ENCODE data around the gene CLEC19A.

DNA sequence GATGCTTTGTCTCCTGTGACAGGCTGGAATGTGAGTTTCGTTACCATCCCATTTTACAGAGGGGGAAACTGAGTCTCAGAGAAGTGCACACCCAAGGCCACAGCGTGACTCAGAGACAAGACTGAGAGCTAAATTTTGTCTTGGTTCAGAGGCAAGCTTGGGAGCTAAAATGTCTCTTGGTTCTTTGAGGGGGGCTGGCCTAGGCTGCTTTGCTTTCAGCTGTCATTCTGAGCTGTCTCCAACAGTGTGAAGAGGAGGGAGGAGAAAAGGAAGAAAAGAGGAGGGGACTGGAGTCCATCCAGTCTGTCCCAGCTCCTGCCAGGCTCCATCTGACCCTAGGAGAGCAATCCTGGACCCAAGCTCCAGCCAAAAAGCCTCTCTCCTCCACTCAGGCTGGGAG lies at the start of gene CLEC19A:
- TF ChIP-seq, protein P1, sequence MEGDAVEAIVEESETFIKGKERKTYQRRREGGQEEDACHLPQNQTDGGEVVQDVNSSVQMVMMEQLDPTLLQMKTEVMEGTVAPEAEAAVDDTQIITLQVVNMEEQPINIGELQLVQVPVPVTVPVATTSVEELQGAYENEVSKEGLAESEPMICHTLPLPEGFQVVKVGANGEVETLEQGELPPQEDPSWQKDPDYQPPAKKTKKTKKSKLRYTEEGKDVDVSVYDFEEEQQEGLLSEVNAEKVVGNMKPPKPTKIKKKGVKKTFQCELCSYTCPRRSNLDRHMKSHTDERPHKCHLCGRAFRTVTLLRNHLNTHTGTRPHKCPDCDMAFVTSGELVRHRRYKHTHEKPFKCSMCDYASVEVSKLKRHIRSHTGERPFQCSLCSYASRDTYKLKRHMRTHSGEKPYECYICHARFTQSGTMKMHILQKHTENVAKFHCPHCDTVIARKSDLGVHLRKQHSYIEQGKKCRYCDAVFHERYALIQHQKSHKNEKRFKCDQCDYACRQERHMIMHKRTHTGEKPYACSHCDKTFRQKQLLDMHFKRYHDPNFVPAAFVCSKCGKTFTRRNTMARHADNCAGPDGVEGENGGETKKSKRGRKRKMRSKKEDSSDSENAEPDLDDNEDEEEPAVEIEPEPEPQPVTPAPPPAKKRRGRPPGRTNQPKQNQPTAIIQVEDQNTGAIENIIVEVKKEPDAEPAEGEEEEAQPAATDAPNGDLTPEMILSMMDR (IDR thresholded peaks at IDR 0.05) = no peak
- no peak for TF ChIP-seq POLR2A (IDR thresholded peaks at IDR 0.05)
